Stimulated activated naive CD4-positive, alpha-beta T cell (primary cell): ENCODE results near the gene EHMT1.
"Not testable (repeated sequence)": the region's sequence is repeated elsewhere in the genome, so short reads cannot be mapped to it uniquely, and the experiment has no call there.

Source experiments
- DNase-seq, 6 experiments: peaks; one replicate each; lab custom pipeline; 2025; lab: John Stamatoyannopoulos, UW

Gene EHMT1

GRCh38 chr9:137873858-137874362 lies 255.1 kb downstream of the EHMT1 start:
- no peak for DNase-seq

DNA sequence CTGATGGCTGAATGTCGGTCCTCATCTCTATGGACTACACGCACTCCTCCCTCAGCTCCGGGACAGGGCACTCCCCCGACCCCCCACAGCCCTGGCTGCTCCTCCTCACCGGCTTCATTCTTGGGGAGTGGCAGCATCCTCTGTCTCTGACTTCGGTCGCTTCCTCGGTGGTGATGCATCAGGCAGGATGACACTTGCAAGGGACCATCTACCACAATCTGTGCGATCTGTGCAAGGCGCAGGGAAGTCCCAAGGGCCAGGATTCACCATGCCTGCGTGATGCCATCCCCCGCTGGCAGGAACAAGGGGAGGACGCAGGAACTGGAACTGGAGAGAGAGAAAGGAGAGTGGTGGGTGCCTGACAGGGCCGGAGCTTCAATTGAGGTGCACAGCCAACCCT lies 256.5 kb downstream of the EHMT1 start:
- no peak for DNase-seq

DNA sequence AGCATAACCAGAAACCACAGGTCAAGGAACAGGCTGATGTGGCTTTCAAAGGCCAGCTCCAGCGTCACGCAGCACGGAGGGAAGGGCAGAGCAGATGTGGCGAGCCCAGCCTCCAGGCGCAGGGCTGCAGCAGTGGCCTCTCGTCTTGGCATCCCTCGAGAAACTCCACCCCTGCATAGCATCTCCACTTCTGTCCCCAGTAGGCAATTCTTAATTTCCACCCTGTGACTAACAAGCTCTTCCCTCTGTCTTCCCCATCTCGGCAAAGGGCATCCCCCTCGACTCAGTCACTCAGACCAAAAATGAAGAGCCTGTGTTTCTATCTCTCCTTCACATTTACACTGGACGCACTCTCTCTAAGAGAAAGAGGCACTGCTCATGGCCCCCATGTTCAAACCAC lies 257.0 kb downstream of the EHMT1 start:
- DNase-seq, result no peak

GRCh38 chr9:137876269-137876668 lies 257.5 kb downstream of the EHMT1 start:
- no peak for DNase-seq

- no peak for DNase-seq
Measured at GRCh38 chr9:137876781-137877386, 258.1 kb downstream of the EHMT1 start.

- not testable (repeated sequence) for DNase-seq
Measured at GRCh38 chr9:137877506-137878122, 258.8 kb downstream of the EHMT1 start, which contains the start of gene CACNA1B. Gene CACNA1B, plus strand, starts transcription at chr9:137877782. Its CDS starts 152 bp downstream, at chr9:137877934.

- peak in 2 of 6 experiments; percentile 5 to 30 for DNase-seq
Measured at GRCh38 chr9:137878146-137878941, 259.5 kb downstream of the EHMT1 start.

- DNase-seq, result no peak
Measured at GRCh38 chr9:137879052-137879451, 260.2 kb downstream of the EHMT1 start.

DNA sequence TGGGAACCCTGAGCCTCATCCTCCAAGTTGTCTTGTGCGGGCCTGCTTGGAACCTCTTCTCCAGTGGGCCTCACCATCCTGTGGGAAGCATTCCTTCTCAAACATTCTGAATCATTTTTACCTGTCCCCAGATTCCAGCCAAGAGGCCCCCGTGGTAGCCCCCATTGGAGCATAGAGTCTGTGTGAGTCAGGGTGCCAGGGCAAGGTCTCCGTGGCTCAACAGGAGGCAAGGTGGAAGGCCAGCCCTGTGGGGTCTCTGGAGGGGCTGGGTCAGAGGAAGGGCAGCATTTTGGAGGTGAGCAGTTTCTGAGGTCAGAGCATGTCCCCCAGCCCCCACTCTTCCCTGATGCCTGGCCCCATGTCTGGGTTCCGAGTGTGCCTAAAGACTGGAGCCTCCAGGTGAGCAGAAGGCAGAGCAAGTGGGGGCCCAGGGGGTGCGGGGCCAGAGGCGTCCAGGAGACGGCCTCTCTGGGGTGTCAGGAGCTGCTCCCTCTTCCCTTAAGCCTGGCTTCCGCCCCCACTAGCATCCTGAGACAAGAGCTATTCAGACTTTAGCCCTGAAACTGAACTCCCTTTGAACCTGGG lies 260.9 kb downstream of the EHMT1 start:
- no peak for DNase-seq

DNA sequence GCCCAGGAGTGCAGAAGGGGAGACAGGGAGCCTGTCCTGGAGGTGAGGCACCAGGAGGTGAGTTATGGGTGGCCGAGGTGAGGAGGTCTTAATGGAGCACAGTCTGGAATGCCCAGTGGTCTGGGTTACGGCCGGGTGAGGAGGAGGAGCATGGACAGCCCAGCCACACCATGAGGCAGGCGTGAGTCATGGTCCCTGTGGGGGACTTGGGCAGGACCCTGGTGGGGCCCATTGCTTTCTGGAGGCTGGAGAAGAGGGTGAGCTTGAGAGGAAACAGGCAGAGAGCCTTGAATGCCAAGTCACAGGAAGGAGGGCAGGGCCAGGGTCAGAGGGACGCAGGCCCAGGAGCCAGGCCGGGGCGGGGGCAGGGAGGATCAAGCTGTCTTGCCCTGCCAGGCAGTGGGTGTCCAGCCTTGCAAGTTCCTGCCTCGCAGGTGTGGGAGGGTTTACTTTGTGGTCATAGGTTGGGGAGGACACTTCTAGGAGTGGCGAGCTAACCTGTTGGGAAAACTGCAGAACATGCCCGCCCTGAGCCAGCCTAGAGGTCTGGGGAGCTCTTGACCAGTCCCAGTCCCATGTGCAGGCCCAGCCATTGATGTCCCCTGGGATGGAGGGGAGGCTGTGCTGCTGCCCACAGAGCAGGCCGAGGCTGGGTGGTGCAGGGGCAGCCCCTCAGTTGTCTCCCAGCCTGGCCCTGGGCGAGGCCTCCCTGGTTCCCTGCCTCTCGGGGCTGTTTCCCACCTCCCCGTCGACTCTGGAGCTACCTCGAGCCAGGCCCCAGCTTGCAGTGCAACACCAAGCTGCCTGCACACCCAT lies 261.6 kb downstream of the EHMT1 start:
- no peak for DNase-seq

DNA sequence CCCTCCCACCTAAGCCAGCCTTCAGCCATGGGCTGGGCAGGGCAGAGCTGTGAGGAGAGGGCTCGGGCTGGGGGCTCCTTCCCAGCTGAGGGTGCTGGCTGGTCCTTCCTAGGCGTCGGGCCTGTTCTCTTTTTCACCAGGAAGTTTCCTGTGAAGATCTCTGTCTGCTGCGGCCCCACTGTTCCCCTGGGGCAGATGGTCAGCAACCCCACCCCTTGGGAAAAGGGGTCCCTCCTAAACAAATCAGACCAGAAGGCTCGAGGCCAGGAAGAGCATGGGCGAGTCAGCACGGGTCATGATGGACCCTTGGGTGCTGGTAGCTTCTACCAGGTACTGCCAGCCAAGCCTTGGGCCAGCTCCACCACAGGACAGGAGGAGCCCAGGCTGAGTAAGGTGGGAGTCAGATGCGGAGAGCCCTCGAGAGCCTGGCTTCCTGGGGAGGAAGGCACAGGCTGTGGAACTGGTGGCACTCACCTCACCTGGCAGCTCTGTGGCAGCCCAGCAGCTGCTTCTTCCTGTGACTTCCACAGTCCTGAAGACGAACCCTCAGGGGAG lies 262.2 kb downstream of the EHMT1 start:
- no peak for DNase-seq

- DNase-seq, result no peak
Measured at GRCh38 chr9:137881591-137882505, 263.0 kb downstream of the EHMT1 start.

DNA sequence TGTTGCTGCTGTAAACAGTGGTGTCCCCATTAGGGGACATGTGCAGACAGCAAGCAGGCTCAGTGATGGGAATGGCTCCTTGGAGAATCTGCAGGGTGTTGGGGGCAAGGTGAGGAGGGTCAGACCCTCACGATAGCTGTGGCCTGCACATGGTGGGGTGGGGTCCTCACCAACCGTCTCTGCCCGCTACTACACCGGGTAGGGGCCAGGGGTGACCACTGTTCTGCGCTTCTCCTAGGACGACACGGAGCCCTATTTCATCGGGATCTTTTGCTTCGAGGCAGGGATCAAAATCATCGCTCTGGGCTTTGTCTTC lies 263.7 kb downstream of the EHMT1 start:
- DNase-seq, result no peak

DNA sequence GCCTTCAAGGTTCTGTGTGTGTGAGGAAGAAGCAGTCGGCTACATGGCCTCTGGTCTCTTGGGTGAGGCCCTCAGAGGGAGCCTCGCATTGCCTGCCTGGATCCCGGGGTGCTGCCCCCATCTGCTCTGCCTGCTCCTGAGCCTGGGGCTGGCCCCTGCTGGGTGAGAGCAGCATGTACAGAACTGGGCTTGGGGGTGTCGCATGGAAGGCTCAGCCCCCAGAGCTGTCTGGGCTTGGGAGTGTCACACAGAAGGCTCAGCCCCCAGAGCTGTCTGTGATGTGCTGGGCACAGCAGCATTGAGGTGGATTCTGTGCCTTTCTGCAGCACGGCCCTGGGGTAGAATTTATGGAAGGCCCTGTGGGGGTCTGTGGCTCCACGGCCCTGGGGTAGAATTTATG lies 265.2 kb downstream of the EHMT1 start:
- not testable (repeated sequence) for DNase-seq

GRCh38 chr9:137884547-137884946 lies 265.7 kb downstream of the EHMT1 start:
- DNase-seq, result peak in 2 of 6 experiments; percentile 7 to 10

DNA sequence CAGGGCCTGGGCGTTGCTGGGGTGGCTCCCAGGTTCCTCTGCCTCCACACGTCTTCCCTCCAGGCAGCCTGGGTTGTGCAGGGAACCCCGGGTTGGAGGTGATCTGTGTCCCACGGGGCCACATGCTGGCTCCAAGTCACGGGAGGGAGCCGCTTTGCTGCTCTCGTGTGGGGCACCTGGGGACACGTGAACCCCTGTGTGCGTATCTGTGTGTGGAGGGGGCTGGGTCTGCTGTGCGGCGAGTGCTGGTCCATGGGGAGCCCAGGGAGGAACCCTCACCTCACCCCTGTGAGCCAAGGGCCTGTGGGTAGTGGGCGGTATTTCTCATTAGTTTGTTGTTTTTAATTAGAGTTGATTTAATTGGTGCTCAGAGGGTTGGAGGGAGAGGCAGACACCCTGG lies 266.3 kb downstream of the EHMT1 start:
- DNase-seq, result not testable (repeated sequence)
